ENCODE results near the gene MYO7B.

The MYO7B gene

GRCh38 chr2:127589841-127590240 lies 54.4 kb downstream of the MYO7B start:
- no peak for DNase-seq (ENCODE audit: low read depth)

- DNase-seq (ENCODE audit: low read depth), result no peak
These were observed 55.1 kb downstream of the MYO7B start for GRCh38 chr2:127590386-127591190.

DNA sequence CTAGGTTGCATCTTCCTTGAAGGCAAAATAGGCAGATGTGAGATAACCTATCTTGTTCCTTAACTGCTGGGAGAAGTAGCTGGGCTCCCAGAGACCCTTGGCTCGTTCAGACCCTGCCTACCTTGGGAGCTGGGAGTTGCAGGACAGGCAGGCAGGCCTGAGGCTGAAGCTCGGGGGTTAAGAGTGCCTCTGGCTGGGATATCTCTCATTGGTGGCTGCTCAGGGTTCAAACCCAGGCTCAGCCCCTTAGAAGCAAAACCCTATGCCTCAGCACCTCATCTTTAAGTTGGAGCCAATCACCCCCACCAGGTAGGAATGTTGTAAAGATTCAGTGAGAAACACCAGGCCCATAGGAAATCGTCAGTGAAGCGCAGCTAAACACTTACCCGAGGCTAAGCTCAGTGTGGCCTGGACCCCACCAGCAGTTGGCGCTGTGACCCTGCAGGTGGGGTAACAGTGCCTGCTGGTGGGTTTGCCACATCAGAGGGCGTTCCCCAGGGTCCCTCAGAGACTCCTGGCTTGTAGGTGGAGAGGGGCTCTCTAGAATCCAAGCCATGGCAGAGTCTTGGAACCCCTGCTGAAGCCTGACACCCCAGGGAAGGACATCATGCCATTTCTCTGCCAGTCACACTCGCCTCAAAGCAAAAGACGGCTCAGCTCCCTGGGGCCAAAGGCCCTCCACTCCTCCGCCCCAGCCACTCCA lies 55.9 kb downstream of the MYO7B start:
- DNase-seq (ENCODE audit: low read depth), result no peak

GRCh38 chr2:127592761-127593227 lies 57.3 kb downstream of the MYO7B start:
- no peak for DNase-seq (ENCODE audit: low read depth)

DNA sequence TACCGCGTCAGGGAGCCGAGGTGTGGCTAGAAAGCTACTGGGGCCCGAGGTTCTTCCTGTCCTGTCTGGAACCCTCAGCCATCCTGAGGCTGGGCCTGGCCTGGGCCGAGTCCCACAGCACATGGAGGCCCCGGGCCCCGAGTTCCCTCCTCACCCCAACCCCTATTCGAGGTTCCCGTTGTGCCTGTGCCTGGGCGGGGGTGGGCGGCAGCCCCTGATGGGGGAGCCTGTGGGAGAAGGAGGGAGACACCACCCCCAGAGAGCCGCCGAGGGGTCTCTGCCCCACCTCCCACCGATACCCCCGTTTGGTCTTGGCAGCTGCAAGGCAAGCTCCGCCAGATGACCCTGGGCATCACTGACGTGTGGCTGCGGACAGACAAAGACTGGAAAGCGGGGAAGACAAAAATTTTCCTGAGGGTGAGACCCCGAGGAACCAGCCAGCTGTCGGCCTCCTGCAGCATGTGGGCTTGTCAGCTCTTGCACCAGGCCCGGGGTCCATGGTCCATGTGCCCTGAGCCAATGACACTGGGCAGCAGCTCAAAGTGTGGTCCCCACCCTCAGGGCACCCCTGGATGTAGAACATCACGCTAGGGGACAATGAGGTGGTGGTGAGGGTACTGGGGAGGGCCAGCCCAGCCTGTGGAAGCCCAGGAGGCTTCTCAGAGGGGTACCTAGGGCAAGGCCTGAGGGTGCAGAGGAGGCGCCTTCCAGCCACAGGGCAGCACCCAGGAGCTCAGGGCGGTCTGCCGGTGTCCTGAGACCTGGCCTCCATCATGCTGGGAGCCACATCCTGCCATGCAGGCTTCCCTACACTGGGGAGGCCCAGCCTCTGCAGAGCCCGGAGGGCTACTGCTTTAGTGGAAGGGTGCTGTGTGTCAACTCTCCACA lies 58.0 kb downstream of the MYO7B start:
- no peak for DNase-seq (ENCODE audit: low read depth)

DNA sequence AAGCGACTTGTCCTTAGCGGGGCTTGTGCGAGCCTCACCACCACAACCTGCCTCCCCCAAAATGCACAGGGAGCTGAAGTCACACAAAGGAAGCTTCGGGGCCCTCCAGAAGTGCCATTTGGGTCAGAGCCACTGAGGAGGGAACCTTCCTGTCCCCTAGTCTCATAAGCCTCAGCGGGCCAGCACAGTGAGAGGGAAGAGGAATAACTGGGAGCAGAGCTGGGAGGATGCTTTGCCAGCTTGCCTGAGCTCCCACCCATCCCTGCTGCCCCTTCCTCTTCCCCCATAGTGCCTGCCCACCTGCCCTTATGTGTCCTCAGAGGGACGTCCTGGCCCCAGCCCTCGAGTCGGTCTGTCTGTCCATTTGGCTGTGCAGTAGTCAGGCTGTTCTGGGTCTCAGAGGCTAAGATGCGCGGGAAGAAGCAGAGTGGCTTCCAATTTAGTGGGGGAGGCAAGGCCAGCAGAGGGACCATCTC lies 58.7 kb downstream of the MYO7B start:
- DNase-seq (ENCODE audit: low read depth), result no peak

DNA sequence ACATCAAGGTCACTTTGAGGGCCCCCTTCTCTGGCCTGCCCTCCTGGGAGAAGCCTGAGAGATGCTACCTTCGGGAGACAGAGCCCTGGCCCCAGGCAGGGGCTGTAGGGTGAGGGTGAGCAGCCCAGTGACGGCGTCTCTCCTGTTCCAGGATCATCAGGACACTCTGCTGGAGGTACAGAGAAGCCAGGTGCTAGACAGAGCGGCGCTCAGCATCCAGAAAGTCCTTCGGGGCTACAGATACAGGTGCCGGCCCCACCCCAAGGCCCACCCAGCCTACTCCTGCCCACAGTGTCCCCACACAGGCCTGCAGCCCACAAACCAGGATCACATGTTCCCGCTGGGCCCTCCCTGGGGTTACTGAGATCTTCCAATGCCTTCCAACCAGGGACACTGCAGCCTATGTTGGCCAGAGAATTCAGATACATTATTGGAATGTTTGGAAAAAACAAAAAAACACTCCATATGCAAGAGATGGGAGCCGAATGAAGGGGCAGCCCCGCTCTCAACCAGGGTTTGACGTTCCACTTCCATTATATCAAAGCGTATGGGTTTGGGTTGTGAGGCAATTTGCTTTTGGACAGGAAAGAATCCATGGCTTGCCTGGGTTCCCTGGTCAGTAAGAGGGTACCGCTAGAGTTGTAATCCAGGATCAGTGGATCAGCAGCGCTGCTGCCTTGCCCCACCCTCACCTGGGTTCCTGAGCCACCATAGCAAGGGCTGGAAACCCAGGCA lies 61.0 kb downstream of the MYO7B start:
- no peak for DNase-seq (ENCODE audit: low read depth)

DNA sequence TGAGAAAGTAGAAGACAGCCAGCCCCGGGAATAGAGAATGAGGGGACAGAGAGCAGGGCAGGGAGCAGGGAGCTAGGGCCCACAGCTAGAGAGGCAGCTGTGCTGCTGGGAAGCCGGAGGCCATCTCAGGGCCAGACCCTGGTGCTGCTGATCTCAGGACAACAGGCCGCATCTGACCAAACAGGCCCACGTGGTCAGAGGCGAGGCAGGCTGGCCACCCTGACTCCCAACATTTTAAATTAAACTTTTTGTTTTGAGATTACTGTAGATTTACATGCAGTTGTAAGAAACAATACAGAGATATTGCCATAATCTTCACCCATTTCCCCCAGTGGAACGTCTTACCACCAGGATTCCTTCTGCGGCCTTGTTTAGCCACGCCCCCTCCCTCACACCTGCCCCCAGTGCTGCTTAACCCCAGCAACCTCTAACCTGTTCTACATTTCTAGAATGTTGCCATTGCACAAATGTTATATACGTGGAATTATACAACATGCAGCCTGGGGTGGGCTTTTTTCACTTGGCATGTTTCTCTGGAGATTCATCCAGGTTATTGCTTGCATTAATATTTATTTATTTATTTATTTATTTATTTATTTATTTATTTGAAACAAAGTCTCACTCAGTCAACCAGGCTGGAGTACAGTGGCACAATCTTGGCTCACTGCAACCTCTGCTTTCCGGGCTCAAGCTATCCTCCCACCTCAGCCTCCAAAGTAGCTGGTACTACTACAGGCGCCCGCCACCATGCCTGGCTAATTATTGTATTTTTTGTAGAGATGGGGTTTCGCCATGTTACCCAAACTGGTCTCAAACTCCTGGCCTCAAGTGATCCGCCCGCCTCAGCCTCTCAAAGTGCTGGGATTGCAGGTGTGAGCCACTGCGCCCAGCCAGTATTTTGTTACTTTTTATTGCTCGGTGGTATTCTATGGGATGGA lies 61.8 kb downstream of the MYO7B start:
- no peak for DNase-seq (ENCODE audit: low read depth)

DNA sequence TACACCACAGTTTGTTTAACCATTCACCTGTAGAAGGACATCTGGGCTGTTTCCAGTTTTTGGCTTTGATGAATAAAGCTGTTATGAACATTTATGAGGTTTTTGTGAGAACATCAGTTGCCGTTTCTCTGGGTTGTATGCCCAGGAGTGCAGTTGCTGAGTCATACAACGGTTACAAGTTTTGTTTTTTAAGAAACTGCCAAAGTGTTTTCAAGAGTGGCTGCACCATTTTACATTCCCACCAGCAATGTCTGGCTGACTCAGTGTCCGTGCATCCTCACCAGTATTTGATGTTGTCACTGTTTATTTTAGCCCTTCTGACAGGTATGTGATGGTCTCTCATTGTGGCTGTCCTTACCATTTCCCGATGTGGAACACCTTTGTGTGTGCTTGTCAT lies 62.5 kb downstream of the MYO7B start:
- no peak for DNase-seq (ENCODE audit: low read depth)

GRCh38 chr2:127598711-127599110 lies 63.2 kb downstream of the MYO7B start:
- no peak for DNase-seq (ENCODE audit: low read depth)

- no peak for DNase-seq (ENCODE audit: low read depth)
These were observed 63.7 kb downstream of the MYO7B start for GRCh38 chr2:127599211-127599610.

- DNase-seq (ENCODE audit: low read depth), result no peak
These were observed 69.5 kb downstream of the MYO7B start for GRCh38 chr2:127604986-127605385.

- no peak for DNase-seq (ENCODE audit: low read depth)
These were observed 70.3 kb downstream of the MYO7B start for GRCh38 chr2:127605691-127606263.

- DNase-seq (ENCODE audit: low read depth), result no peak
These were observed 71.3 kb downstream of the MYO7B start for GRCh38 chr2:127606625-127607398.

DNA sequence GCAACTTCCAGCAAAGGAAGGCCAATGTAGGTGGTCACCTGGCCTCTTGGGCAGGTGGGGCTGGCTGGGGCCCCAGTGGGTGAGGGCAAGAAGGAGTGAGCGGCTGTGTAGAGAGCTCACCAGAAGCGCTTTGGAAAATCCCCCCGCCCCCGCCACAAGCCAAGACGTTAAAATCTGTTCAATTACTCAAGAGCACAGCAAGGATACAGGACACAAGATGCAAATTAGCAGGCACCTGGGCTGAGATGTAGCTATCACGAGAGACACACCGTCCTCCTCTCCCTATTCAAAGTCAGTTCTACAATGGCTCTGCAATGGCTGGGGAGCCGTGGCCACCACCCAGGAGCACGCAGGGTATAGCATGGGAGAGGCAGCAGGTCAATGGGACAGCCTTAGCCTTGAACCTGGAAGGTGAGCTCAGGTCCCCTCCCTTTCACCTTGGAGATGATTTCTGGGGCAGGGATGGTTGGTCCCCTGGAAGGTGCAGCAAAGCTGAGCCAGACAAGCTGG lies 72.0 kb downstream of the MYO7B start:
- DNase-seq (ENCODE audit: low read depth), result no peak

- DNase-seq (ENCODE audit: low read depth), result no peak
These were observed 72.9 kb downstream of the MYO7B start for GRCh38 chr2:127608061-127609030.

DNA sequence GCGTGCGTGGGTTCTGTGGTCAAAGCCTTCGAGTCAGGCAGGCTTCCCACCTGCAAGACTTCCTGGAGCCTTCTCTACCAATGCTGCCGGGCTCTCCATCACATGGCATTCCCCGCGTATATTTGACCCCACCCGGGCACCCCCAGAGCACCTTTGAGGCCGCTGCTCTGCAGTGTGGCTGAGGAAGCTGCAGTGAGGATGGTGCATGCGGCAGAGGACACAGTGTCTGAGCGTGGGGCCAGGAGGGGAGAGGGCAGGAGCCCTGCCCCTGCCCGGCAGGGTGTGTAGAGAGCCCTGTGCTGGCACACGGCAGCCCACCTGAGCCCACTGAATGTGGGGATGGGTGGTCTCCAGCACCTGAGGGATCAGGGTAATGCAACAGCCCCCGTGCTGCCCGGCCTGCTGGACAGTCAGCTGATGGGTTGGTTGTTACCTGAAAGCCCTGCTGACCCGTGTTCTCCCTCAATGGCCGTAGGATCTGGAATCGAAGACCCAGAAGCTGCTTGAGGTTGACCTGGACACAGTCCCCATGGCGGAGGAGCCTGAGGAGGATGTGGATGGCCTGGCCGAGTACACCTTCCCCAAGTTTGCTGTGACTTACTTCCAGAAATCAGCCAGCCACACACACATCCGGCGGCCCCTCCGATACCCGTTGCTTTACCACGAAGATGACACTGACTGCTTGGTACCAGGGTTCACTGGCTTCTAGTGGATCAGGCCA lies 73.7 kb downstream of the MYO7B start:
- no peak for DNase-seq (ENCODE audit: low read depth)
